WTC11 (cell line): ENCODE results near the gene INF2. TPM values are rescaled to one million over a fixed set of nuclear protein-coding genes. Genes with fewer than 3 reads are reported as not detected.

Experiments
- ATAC-seq: fragments of 200-7000 bp; cut with Tn5 transposase; 2 replicates; pipeline ENCODE4 v1.10.0; 2021; ENCODE audit warnings: mild to moderate bottlenecking, moderate library complexity
- CTCF ChIA-PET: fragments of 300-600 bp; sonication (Branson Sonifier 250); formaldehyde crosslinking; loops from one replicate; lab custom pipeline; 2021; ENCODE audit warnings: antibody characterized with exemption; lab: Charles Lee
- POLR2A ChIA-PET: fragments of 350-600 bp; sonication (Branson Sonifier 250); formaldehyde crosslinking; loops from one replicate; lab custom pipeline; 2021; ENCODE audit warnings: antibody characterized with exemption; lab: Charles Lee
- DNase-seq: peaks from one replicate; pipeline ENCODE4 v3.0.0; 2021; ENCODE audit warnings: low spot score
- H3K27ac Mint-ChIP-seq: 2 replicates; pipeline ENCODE4 v1.8.0; 2021; ENCODE audit warnings: mixed read lengths
- H3K27me3 Mint-ChIP-seq: 2 replicates; pipeline ENCODE4 v1.8.0; 2021; ENCODE audit warnings: low read depth, mild to moderate bottlenecking, moderate library complexity, mixed read lengths
- H3K36me3 Mint-ChIP-seq: 2 replicates; pipeline ENCODE4 v1.8.0; 2021; ENCODE audit warnings: mixed read lengths
- H3K4me1 Mint-ChIP-seq: 2 replicates; pipeline ENCODE4 v1.8.0; 2022; ENCODE audit warnings: mixed read lengths
- H3K4me3 Mint-ChIP-seq: 2 replicates; pipeline ENCODE4 v1.8.0; 2021; ENCODE audit warnings: mild to moderate bottlenecking, moderate library complexity, mixed read lengths
- H3K9me3 Mint-ChIP-seq: 2 replicates; pipeline ENCODE4 v1.8.0; 2021; ENCODE audit warnings: mixed read lengths
- CREM ChIP-seq: sonication (generic); formaldehyde crosslinking; IDR thresholded peaks from 2 replicates; pipeline ENCODE4 v1.8.1; 2022; ENCODE audit warnings: mild to moderate bottlenecking, missing genetic modification reagents, moderate library complexity
- FOXP1 ChIP-seq: sonication (generic); formaldehyde crosslinking; IDR thresholded peaks from 2 replicates; pipeline ENCODE4 v1.8.0; 2022; ENCODE audit warnings: missing genetic modification reagents, mild to moderate bottlenecking, moderate library complexity, borderline replicate concordance
- GRHL2 ChIP-seq: fragments of 250-450 bp; sonication (Bioruptor Pico); IDR thresholded peaks from 2 replicates; pipeline ENCODE4 v1.8.0; 2022; ENCODE audit warnings: mild to moderate bottlenecking, moderate library complexity; ENCODE audit not compliant: insufficient replicate concordance, severe bottlenecking
- JAZF1 ChIP-seq: fragments of 250-450 bp; sonication (Bioruptor Pico); IDR thresholded peaks from 2 replicates; pipeline ENCODE4 v1.9.0; 2021; ENCODE audit warnings: moderate library complexity, mild to moderate bottlenecking, inconsistent platforms
- MXD4 ChIP-seq: fragments of 250-450 bp; sonication (Bioruptor Pico); IDR thresholded peaks from 2 replicates; pipeline ENCODE4 v1.8.0; 2021; ENCODE audit warnings: mild to moderate bottlenecking, moderate library complexity, borderline replicate concordance
- NFE2L1 ChIP-seq: sonication (generic); formaldehyde crosslinking; IDR thresholded peaks from 2 replicates; pipeline ENCODE4 v1.8.1; 2023; ENCODE audit warnings: missing genetic modification reagents
- NFYB ChIP-seq: sonication (generic); formaldehyde crosslinking; conservative IDR thresholded peaks from 2 replicates; pipeline ENCODE4 v1.8.0; 2022; ENCODE audit warnings: low read depth, missing genetic modification reagents
- OVOL2 ChIP-seq: fragments of 250-450 bp; sonication (Bioruptor Pico); IDR thresholded peaks from 2 replicates; pipeline ENCODE4 v1.9.0; 2021; ENCODE audit warnings: mild to moderate bottlenecking, borderline replicate concordance
- RELA ChIP-seq: sonication (generic); formaldehyde crosslinking; IDR thresholded peaks from 2 replicates; pipeline ENCODE4 v1.8.1; 2022; ENCODE audit warnings: missing genetic modification reagents, mild to moderate bottlenecking, borderline replicate concordance
- TP53 ChIP-seq: sonication (generic); formaldehyde crosslinking; IDR thresholded peaks from 2 replicates; pipeline ENCODE4 v1.8.1; 2023; ENCODE audit warnings: mild to moderate bottlenecking, missing genetic modification reagents
- ZNF219 ChIP-seq: sonication (generic); formaldehyde crosslinking; IDR thresholded peaks from 2 replicates; pipeline ENCODE4 v1.8.0; 2023; ENCODE audit warnings: missing genetic modification reagents, mild to moderate bottlenecking, borderline replicate concordance
- ZNF416 ChIP-seq: fragments of 250-450 bp; sonication (Bioruptor Pico); IDR thresholded peaks from 2 replicates; pipeline ENCODE4 v1.9.0; 2021; ENCODE audit warnings: mild to moderate bottlenecking, inconsistent platforms
- total RNA-seq: library from RNA; stranded (reverse); gene quantifications from 3 replicates; pipeline ENCODE4 v1.2.3, GENCODE V29; 2021
- TF ChIP-seq, protein P1 (sequence below): sonication (generic); formaldehyde crosslinking; IDR thresholded peaks from 2 replicates; pipeline ENCODE4 v1.8.1; 2022; ENCODE audit warnings: low read depth, missing genetic modification reagents, borderline replicate concordance
- TF ChIP-seq, protein P2 (sequence below): sonication (generic); formaldehyde crosslinking; IDR thresholded peaks from 2 replicates; pipeline ENCODE4 v1.8.1; 2022; ENCODE audit warnings: mild to moderate bottlenecking, moderate library complexity, missing genetic modification reagents
- TF ChIP-seq, protein P3 (sequence below): sonication (generic); formaldehyde crosslinking; IDR thresholded peaks from 2 replicates; pipeline ENCODE4 v1.8.0; 2022; ENCODE audit warnings: mild to moderate bottlenecking, missing genetic modification reagents
- TF ChIP-seq, protein P4 (sequence below): sonication (generic); formaldehyde crosslinking; IDR thresholded peaks from 2 replicates; pipeline ENCODE4 v1.8.1; 2023; ENCODE audit warnings: mild to moderate bottlenecking, missing genetic modification reagents, moderate library complexity
- TF ChIP-seq, protein P5 (sequence below): sonication (generic); formaldehyde crosslinking; IDR thresholded peaks from 2 replicates; pipeline ENCODE4 v1.8.0; 2023; ENCODE audit warnings: missing genetic modification reagents, mild to moderate bottlenecking, borderline replicate concordance
- TF ChIP-seq, protein P6 (sequence below): sonication (generic); formaldehyde crosslinking; IDR thresholded peaks from 2 replicates; pipeline ENCODE4 v1.8.0; 2022; ENCODE audit warnings: missing genetic modification reagents

Gene INF2
- total RNA-seq, 1 experiment from 2014 or later: 82.4 TPM

DNA sequence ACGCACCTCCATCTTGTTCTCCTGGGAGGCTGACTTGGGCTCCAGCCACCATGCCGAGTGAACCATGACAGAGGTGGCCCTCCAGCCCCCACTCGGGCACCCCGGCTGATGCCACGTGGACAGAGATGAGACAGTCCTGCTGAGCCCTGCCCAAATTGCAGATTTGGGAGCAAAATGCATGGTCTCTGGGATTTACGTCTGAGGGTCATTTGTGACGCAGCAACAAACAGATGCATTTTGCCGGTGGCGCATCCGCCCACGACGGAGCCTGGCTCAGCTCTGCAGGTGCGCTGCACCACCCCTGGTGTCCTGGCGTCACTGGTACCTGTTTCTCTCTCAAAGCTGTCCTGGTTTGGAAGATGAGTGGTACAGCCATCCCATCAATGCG lies 31.1 kb upstream of the INF2 start:
- H3K4me1 Mint-ChIP-seq: peaks cover 10% of the 10 kb centered on the region
- H3K27ac Mint-ChIP-seq: no peak overlapping the region

More for the DNA sequence above, 31.1 kb upstream of the INF2 start:
- peaks cover 15% of the 10 kb centered on the region for H3K36me3 Mint-ChIP-seq
- DNase-seq: no peak
- no peak overlapping the region for H3K4me3 Mint-ChIP-seq
- TF ChIP-seq, protein P1, sequence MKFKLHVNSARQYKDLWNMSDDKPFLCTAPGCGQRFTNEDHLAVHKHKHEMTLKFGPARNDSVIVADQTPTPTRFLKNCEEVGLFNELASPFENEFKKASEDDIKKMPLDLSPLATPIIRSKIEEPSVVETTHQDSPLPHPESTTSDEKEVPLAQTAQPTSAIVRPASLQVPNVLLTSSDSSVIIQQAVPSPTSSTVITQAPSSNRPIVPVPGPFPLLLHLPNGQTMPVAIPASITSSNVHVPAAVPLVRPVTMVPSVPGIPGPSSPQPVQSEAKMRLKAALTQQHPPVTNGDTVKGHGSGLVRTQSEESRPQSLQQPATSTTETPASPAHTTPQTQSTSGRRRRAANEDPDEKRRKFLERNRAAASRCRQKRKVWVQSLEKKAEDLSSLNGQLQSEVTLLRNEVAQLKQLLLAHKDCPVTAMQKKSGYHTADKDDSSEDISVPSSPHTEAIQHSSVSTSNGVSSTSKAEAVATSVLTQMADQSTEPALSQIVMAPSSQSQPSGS (CRISPR knock-in tag): no peak
- TF ChIP-seq MXD4 (CRISPR knock-in tag): no peak
- no peak for TF ChIP-seq NFYB (CRISPR knock-in tag)
- TF ChIP-seq, protein P2, sequence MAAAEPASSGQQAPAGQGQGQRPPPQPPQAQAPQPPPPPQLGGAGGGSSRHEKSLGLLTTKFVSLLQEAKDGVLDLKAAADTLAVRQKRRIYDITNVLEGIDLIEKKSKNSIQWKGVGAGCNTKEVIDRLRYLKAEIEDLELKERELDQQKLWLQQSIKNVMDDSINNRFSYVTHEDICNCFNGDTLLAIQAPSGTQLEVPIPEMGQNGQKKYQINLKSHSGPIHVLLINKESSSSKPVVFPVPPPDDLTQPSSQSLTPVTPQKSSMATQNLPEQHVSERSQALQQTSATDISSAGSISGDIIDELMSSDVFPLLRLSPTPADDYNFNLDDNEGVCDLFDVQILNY: no peak
- no peak for TF ChIP-seq FOXP1 (CRISPR knock-in tag)
- no peak for TF ChIP-seq TP53
- no peak for TF ChIP-seq JAZF1 (CRISPR knock-in tag)
- TF ChIP-seq, protein P3, sequence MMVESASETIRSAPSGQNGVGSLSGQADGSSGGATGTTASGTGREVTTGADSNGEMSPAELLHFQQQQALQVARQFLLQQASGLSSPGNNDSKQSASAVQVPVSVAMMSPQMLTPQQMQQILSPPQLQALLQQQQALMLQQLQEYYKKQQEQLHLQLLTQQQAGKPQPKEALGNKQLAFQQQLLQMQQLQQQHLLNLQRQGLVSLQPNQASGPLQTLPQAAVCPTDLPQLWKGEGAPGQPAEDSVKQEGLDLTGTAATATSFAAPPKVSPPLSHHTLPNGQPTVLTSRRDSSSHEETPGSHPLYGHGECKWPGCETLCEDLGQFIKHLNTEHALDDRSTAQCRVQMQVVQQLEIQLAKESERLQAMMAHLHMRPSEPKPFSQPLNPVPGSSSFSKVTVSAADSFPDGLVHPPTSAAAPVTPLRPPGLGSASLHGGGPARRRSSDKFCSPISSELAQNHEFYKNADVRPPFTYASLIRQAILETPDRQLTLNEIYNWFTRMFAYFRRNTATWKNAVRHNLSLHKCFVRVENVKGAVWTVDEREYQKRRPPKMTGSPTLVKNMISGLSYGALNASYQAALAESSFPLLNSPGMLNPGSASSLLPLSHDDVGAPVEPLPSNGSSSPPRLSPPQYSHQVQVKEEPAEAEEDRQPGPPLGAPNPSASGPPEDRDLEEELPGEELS (CRISPR knock-in tag): no peak
- TF ChIP-seq, protein P4, sequence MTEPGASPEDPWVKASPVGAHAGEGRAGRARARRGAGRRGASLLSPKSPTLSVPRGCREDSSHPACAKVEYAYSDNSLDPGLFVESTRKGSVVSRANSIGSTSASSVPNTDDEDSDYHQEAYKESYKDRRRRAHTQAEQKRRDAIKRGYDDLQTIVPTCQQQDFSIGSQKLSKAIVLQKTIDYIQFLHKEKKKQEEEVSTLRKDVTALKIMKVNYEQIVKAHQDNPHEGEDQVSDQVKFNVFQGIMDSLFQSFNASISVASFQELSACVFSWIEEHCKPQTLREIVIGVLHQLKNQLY (CRISPR knock-in tag): no peak
- TF ChIP-seq, protein P5, sequence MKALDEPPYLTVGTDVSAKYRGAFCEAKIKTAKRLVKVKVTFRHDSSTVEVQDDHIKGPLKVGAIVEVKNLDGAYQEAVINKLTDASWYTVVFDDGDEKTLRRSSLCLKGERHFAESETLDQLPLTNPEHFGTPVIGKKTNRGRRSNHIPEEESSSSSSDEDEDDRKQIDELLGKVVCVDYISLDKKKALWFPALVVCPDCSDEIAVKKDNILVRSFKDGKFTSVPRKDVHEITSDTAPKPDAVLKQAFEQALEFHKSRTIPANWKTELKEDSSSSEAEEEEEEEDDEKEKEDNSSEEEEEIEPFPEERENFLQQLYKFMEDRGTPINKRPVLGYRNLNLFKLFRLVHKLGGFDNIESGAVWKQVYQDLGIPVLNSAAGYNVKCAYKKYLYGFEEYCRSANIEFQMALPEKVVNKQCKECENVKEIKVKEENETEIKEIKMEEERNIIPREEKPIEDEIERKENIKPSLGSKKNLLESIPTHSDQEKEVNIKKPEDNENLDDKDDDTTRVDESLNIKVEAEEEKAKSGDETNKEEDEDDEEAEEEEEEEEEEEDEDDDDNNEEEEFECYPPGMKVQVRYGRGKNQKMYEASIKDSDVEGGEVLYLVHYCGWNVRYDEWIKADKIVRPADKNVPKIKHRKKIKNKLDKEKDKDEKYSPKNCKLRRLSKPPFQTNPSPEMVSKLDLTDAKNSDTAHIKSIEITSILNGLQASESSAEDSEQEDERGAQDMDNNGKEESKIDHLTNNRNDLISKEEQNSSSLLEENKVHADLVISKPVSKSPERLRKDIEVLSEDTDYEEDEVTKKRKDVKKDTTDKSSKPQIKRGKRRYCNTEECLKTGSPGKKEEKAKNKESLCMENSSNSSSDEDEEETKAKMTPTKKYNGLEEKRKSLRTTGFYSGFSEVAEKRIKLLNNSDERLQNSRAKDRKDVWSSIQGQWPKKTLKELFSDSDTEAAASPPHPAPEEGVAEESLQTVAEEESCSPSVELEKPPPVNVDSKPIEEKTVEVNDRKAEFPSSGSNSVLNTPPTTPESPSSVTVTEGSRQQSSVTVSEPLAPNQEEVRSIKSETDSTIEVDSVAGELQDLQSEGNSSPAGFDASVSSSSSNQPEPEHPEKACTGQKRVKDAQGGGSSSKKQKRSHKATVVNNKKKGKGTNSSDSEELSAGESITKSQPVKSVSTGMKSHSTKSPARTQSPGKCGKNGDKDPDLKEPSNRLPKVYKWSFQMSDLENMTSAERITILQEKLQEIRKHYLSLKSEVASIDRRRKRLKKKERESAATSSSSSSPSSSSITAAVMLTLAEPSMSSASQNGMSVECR (CRISPR knock-in tag): no peak
- no peak for TF ChIP-seq OVOL2 (CRISPR knock-in tag)
- TF ChIP-seq CREM: no peak
- TF ChIP-seq, protein P6, sequence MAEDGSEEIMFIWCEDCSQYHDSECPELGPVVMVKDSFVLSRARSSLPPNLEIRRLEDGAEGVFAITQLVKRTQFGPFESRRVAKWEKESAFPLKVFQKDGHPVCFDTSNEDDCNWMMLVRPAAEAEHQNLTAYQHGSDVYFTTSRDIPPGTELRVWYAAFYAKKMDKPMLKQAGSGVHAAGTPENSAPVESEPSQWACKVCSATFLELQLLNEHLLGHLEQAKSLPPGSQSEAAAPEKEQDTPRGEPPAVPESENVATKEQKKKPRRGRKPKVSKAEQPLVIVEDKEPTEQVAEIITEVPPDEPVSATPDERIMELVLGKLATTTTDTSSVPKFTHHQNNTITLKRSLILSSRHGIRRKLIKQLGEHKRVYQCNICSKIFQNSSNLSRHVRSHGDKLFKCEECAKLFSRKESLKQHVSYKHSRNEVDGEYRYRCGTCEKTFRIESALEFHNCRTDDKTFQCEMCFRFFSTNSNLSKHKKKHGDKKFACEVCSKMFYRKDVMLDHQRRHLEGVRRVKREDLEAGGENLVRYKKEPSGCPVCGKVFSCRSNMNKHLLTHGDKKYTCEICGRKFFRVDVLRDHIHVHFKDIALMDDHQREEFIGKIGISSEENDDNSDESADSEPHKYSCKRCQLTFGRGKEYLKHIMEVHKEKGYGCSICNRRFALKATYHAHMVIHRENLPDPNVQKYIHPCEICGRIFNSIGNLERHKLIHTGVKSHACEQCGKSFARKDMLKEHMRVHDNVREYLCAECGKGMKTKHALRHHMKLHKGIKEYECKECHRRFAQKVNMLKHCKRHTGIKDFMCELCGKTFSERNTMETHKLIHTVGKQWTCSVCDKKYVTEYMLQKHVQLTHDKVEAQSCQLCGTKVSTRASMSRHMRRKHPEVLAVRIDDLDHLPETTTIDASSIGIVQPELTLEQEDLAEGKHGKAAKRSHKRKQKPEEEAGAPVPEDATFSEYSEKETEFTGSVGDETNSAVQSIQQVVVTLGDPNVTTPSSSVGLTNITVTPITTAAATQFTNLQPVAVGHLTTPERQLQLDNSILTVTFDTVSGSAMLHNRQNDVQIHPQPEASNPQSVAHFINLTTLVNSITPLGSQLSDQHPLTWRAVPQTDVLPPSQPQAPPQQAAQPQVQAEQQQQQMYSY (CRISPR knock-in tag): no peak
- TF ChIP-seq NFE2L1 (CRISPR knock-in tag): no peak
- no peak for TF ChIP-seq ZNF219 (CRISPR knock-in tag)
- no peak for TF ChIP-seq RELA
- TF ChIP-seq ZNF416: no peak
- no peak for TF ChIP-seq GRHL2 (CRISPR knock-in tag)
- TF ChIP-seq, all 79 proteins: peak for 0
- POLR2A ChIA-PET: no interaction called here
- CTCF ChIA-PET: interaction anchor here (1.5 to 1.6 kb wide), 2 partner anchors 8 to 23 kb away, joined by 7 read pairs; no protein-coding TSS in a partner anchor
- peaks cover 23% of the 10 kb centered on the region for H3K9me3 Mint-ChIP-seq
- H3K27me3 Mint-ChIP-seq: peaks cover 22% of the 10 kb centered on the region
- no peak for ATAC-seq
